ENCODE data around the gene SRPK3.
"Not testable (repeated sequence)": the region's sequence is repeated elsewhere in the genome, so short reads cannot be mapped to it uniquely, and the experiment has no call there.

SRPK3 gene, protein sequence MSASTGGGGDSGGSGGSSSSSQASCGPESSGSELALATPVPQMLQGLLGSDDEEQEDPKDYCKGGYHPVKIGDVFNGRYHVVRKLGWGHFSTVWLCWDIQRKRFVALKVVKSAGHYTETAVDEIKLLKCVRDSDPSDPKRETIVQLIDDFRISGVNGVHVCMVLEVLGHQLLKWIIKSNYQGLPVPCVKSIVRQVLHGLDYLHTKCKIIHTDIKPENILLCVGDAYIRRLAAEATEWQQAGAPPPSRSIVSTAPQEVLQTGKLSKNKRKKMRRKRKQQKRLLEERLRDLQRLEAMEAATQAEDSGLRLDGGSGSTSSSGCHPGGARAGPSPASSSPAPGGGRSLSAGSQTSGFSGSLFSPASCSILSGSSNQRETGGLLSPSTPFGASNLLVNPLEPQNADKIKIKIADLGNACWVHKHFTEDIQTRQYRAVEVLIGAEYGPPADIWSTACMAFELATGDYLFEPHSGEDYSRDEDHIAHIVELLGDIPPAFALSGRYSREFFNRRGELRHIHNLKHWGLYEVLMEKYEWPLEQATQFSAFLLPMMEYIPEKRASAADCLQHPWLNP

DNA sequence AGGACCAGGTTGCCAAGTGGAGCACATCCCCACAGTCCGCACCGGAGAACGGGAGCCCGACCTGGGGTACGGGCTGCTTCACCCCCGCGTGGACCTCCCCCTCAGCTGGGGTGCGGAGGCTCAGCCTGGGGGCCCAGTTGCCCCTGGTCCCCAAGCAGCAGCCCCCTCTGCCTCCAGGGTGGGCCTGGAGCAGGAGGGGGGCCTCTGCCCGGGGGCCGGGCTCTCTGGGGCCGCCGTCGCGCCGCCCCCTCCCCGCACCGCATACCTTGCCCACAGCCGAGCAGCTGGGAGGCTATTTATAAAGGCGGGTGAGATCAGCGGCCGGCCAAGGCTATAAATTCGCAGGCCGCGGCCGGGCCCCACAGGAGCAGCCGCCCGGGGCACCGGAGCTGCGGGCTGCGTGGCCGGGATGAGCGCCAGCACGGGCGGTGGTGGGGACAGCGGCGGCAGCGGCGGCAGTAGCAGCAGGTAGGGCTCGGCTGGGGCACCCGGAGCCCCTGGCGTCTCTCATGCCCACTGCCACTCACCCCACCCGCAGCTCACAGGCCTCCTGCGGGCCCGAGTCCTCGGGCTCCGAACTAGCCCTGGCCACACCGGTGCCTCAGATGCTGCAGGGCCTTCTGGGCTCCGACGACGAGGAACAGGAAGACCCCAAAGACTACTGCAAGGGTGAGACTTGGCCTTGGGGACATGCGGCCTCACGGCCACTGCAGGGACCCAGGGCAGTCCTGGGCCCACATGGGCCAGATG lies at the start of gene SRPK3:
TSS of gene SRPK3 (plus strand) at position 364 of the 750 bp plus-strand sequence. CDS start at position 410, 46 bp downstream.
- DNase-seq (ENCODE audit: low read depth, low spot score): no peak

DNA sequence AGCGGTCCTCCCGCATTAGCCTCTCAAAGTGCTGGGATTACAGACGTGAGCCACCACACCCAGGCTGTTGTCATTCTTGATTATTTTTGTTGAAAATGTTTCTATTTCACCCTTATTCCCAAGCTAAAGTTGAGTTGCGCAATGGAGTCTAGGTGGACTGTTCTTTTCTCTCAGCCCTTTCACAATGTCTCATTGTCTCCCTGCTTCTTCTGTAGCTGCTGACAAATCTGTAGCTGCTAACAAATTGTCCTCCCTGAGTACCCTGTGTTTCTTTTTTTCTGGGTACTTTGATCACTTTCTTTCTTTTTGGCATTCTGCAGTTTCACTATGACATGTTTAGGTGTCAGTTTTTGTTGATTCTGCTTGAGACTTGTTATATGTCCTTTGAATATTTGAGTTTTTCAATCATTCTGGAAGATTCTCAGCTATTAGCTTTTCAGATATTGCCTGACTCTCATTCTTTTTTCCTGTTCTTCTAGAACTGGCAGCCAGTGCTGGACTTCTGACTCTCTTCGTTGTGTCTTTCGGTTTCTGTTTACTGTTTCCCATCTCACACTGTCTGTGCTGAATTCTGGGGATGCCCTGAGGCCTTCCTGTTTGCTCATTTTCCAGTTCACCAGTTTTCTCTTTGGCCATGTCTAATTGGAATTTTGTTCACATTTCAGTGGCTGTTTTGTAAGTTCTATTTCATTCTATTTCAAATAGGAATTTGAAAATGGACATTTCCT lies 49.6 kb upstream of the SRPK3 start:
- no peak for DNase-seq (ENCODE audit: low read depth, low spot score)

DNA sequence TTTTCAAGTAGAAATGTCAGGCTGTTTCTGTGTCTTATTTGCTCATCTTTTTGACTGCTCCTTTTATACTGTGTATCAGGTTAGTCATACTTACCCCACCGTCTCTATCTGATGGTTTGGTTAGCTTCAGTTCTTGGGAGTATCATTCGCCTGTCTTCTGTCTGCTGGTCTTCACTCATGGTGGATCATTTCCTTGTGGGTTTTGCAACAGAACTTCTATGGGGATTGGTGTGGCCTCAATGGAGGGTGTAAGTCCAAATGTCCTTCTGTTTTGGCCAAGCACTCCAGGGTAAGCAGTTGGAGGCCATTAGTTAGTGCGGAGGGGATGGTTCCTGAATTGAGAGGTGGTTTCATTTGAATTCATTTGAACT lies 49.0 kb upstream of the SRPK3 start:
- no peak for DNase-seq (ENCODE audit: low read depth, low spot score)

DNA sequence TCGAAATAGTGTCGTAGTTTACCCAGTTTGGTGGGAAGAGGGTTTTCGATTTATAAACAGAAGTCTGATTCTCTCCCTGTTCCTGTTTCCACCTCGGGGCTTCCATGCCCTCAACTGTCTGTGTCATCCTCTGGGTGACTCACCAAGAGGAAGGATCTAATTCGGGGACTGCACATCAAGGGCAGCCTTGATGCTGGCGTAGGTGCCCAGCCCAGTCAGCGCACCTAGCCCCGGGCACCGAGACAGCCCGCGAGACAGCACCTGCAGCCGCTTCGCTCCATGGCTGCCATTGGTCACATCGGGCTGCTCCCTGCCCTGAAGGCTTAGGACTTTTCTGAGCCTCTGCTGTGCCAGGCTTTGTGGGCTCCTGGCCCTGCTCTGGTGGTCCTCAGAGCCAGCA lies 48.4 kb upstream of the SRPK3 start:
- DNase-seq (ENCODE audit: low read depth, low spot score): no peak

DNA sequence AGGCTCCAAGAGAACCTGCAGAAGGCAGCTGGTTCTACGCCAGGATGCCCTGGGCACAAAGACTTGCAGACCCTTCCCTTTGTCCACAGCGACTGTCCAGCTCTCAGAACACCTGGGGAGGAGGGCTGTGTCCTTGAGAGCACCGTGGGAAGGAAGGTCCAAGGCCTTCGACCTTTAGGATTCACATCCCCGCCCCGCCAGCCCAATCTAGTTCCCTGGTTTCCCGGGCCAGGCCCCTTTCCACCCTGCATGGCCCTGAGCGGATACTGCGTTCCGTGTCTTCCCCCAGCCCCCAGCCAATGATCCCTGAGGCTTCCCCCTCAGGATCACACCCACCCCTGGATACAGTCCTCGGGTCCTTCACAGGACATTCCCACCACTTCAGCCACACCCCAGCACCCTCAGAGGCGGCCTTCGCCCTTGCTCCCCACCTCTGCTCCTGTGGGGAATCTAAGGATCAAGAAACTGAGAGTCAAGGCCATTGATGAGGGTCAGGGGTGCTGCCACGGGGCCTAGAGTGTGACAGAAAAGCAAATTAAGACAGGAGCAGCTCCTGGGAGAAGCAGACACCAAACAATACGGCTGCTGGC lies 47.1 kb upstream of the SRPK3 start:
- no peak for DNase-seq (ENCODE audit: low read depth, low spot score)

DNA sequence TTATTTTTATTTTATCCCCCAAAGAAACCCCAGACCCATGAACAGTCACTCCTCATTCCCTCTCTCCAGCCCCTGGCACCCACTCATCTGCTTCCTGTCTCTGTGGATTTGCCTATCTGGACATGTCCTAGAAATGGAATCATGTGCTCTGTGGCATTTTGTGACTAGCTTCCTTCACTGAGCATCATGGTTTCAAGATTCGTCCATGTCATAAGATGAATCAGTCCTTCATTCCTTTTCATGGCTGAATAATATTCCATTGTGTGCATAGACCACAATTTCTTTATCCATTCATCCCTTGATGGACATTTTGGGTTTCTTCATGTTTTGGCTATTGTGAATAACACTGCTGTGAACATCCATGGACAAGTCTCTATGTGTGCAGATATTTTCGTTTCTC lies 46.0 kb upstream of the SRPK3 start:
- DNase-seq (ENCODE audit: low read depth, low spot score): no peak

DNA sequence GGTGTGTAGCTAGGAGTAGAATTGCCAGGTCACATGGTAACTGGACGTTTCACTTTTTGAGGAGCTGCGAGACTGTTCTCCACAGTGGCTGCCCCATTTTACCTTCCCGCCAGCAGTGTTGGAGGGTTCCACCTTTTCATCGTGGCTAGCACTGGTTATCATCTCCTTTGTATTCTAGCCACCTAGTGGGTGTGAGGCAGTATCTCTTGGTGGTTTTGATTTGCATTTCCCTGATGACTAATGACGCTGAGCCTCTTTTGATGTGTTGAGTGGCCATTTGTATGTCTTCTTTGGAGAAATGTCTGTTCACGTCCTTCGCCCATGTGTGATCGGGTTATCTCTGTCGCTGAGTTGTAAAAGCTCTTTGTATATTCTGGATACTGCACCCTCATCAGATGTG lies 45.6 kb upstream of the SRPK3 start:
- no peak for DNase-seq (ENCODE audit: low read depth, low spot score)

DNA sequence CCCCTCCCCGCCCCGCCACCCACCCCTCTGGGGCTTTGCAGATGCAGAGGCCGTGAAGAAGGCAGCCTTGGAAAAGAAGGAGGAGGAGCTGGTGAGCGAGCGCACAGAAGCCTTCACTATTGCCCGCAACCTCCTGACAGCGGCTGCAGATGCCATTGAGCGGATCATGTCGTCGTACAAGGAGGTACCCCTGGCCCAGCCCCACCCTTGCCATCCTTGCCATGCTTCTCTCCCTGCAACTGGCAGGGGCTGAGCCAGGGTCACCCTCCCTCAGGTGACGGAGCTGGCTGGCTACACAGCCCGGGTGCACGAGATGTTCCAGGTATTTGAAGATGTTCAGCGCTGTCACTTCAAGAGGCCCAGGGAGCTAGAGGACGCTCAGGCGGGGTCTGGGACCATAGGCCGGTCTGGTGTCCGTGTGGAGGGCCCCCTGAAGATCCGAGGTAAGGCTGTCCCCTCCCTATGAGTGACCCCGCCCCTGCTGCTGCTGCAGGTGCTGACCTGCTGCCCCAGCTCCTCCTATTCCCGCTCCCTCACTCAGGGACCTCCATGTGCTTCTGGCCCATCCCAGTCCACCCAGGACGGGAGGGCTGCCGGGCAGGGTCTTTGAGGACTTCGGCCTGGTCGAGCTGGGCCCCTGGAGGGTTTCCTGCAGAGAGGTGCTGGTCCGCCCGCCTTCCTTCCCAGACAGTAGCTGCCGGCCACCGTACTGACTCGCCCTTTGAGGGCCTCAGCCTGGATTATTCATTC lies 44.6 kb upstream of the SRPK3 start:
- no peak for DNase-seq (ENCODE audit: low read depth, low spot score)

DNA sequence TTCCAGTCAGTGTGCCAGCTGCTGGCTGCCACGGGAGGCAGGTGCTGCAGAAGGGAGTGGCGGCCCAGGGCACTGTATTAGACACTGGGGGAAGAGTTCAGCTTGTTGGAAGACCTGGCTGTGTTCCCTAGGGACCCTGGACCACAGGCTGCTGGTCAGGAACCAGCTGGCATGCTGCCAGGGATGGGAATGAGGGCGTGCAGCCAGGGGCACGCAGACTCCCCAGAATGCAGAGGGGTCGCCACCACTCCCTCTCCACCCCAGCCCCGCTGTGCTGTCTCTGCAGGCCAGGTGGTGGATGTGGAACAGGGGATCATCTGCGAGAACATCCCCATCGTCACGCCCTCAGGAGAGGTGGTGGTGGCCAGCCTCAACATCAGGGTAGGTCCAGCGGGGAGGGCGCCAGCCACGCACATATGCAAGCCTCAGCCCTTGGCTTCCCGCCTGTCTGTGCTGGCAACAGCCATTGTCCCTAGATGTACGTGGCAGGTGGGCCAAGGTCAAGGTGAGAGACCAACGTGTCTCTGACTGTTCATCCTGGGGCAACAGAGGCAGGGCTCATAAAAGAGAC lies 43.9 kb upstream of the SRPK3 start:
- DNase-seq (ENCODE audit: low read depth, low spot score): no peak

DNA sequence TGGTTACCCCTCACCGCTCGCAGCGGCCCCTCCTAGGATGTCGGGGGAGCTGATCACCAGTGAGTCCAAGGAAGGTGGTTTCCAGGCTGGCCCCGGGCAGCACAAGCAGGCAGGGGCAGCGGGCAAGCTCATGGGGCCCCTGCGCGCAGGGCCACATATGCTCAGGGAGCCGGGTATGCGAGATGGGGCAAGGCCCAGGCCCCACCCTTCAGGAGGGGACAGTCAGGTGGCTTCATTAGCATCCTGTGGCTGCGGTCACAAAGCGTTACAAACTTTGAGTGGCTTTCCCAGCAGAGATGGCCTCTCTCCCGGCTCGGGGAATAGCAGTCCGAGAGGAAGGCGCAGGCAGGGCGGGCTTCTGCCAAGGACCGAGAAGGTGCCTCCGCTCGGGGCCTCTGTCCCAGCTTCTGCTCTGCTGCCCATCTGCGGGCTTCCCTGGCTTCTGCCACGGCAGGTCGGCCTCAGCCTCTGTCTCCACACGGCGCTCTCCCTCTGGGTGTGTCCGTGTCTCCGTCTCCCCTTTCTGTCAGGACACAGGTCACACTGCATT lies 42.7 kb upstream of the SRPK3 start:
- DNase-seq (ENCODE audit: low read depth, low spot score): no peak

DNA sequence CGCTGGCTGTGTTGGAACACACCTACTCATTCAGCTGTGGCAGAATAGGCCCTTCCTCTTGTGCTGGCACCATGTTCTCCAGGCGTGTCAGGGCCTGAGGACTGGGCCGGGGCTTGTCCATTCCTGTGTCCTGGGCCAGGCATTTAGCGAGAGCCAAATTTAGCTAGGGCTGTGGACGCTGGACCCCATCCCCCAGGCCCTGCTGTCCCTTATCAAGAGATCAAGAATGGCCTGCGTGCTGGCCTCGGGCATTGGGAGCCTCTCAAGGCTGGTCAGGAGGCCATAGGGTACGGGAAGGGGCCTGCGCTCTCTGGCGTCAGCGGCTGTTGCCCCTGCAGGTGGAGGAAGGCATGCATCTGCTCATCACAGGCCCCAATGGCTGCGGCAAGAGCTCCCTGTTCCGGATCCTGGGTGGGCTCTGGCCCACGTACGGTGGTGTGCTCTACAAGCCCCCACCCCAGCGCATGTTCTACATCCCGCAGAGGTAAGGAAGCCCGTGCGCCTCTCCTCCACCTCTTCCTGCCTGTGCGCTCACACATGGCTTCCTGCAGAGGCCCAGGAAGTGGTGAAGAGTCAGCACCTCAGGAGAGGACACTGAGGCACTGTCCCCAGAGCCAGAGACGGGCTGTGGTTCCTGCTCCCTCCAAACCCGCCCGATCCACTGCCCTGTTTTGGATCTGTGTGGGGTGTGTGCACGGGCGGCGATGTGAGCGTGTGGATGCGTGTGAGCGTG lies 40.9 kb upstream of the SRPK3 start:
- no peak for DNase-seq (ENCODE audit: low read depth, low spot score)

DNA sequence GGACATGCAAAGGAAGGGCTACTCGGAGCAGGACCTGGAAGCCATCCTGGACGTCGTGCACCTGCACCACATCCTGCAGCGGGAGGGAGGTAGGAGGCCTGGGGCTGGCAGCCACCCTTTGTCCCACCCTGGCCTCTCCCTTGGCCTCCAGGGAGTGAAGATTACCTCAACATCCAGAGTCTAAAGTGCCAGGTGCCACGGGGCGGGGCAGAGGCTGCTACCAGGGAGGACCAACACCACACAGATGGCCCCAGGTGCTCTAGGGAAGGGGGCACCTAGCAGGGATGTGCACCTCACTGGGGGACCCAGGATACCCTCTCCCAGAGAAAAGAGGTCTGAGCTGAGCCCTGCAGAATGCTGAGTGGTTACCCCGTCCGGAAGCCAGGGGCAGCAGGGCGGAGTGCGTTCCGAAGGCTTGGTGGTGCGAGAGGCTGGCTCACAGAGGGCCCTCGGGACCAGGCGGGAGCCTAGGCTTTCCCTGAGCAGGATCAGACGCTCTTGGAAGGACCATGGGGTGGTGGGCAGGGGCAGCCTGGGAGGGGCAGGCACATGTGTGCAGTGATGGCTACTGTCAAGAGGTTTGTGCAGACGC lies 40.1 kb upstream of the SRPK3 start:
- no peak for DNase-seq (ENCODE audit: low read depth, low spot score)

DNA sequence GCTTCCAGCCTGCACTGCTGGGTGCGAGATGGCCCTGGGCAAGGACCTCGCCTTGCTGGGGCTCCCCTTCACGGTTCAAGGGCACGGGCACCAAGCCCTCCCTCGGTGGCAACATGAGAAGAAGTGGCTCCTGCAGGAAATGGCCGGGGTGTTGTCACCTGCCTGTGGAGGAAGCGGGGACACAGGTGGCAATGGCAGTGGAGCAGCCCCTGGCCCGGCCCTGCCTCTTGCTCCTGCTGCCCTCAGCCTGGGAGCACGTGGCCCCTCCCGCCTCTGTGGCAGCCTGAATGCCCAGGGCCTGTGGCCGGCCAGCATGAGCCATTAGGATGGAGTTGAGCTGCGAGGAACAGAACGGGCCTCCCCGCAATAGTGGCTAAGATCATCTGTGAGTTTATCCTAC lies 39.4 kb upstream of the SRPK3 start:
- DNase-seq (ENCODE audit: low read depth, low spot score): no peak

DNA sequence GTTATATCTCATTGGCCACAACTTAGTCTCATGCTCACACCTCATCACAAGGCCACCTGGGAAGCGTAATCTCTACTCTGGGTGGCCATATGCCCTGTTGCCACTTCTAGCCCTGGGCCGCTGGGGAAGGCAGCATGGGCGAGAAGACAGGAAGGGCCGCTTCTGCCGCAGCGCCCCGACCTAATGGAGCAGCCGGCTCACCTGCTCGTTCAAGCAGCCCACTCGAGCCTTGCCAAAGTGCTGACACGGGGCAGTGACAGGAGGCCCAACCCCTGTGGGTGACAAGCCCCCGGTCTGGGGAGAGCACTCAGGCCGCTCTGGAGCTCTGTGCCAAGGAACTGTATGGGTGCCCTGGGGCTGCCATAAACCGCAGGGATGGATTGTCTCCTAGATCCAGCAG lies 38.7 kb upstream of the SRPK3 start:
- DNase-seq (ENCODE audit: low read depth, low spot score): not testable (repeated sequence)

DNA sequence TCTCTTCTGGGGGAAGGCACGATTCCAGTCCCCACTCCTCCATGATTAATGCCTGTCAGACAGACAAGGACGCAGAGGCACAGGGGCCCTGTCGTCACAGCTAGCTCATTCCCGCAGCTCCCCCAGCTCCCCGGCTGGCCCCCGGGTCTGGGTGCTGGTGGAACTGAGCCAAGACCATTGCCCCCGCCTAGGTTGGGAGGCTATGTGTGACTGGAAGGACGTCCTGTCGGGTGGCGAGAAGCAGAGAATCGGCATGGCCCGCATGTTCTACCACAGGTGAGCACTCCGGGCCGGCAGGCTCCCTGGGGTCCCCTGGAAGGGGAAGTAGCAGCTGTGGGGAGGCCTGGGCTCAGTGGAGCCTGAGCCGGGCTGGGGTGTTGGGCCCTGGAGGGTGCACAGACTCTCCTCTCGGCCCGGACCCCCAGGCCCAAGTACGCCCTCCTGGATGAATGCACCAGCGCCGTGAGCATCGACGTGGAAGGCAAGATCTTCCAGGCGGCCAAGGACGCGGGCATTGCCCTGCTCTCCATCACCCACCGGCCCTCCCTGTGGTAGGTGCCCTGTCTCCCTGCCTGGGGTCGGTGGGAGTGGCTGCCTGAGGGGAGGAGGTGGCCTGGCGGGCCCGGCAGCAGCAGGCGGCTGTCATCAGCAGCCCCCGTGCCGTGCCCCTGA lies 37.9 kb upstream of the SRPK3 start:
- not testable (repeated sequence) for DNase-seq (ENCODE audit: low read depth, low spot score)

DNA sequence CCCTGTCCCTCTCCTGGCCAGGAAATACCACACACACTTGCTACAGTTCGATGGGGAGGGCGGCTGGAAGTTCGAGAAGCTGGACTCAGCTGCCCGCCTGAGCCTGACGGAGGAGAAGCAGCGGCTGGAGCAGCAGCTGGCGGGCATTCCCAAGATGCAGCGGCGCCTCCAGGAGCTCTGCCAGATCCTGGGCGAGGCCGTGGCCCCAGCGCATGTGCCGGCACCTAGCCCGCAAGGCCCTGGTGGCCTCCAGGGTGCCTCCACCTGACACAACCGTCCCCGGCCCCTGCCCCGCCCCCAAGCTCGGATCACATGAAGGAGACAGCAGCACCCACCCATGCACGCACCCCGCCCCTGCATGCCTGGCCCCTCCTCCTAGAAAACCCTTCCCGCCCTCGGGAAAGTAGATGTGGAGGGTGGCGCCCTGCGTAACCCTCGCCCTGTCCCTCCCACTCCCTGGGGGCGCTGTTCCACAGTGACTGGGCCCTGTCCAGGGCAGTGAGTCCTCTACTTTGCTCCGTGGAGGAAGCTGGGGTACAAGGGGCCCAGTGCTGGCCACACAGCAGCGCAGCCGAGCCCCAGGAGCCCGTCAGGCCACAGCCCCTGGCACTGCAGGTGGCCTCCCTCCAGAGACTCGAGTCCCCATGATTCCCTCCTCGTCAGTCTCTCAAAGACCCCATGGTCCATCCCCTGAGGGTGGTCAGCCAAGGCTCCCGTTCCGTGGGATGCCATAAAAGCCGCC lies 37.2 kb upstream of the SRPK3 start:
- DNase-seq (ENCODE audit: low read depth, low spot score): not testable (repeated sequence)

DNA sequence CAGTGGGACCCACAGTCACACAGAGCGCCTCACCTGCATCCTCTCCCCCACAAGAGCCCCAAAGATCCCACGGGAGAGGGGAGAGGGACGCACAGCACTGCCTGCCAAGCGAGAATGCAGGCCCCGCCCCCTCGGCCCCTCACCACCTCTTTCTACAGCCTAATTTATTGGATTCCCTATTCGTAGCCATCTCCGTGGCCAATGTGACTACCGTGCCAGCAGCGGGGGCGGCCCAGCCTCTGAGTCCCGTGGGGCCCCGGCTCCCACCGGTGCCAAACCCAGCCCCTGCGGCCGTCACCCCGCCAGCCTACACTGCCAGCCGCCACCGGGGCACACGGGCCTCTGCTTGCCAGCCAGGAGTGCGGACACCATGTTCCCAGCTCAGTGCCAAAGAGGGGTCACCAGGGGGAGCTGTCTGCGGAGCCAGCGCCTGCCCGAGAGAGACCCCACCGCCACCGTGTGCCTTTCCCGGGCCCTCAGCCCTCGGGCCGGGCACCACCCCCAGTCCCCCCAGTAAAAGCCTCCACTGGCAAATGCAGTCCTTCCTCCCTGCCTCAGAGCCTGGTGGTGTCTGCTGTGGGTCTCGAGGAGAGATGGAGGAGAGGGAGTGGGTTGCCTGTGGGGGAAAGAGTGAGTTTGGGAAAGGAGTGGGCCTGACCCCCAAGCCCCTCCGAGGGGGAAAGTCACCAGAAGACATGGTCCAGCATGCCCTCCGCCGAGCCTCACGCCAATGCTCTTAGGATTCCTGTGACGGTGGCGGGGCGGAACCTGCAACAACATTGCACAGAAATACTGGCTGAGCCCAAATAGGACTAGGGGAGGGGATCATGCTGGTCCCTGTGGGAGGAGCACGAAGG lies 36.4 kb upstream of the SRPK3 start:
- no peak for DNase-seq (ENCODE audit: low read depth, low spot score)

Data from activated CD4-positive, CD25-positive, alpha-beta regulatory T cell treated with anti-CD3 and anti-CD28 coated beads, Interleukin-2, amount 50 U/mL, for 16 hours (primary cell).